ENCODE results near the gene LPP. TPM values are rescaled to one million over a fixed set of nuclear protein-coding genes. Genes with fewer than 3 reads are reported as not detected.

The LPP gene
- total and polyA plus RNA-seq, 2 of the 13 experiments (the other 11 are each of a cell fraction or from before 2014, with no cell fraction given) = 19.2 to 29.9 TPM

- FAIRE-seq = no peak
- Histone ChIP-seq H3K4me2 (ENCODE audit: low read depth, low read length) (no peak overlapping the region), H3K4me3 (replicated peaks in 1 of 3; ENCODE audit: insufficient read depth in 1 of 3, low read depth in 2 of 3, low read length in 3 of 3) (no peak overlapping the region), H3K36me3 (replicated peaks in 1 of 2; ENCODE audit: control insufficient read depth in 1 of 2, insufficient read depth in 2 of 2, low read length in 2 of 2) (peaks cover 0 to 2% of the 10 kb centered on the region in 2 experiments; a peak in 1 of 5 replicates), H3K27ac (ENCODE audit: extremely low read length, insufficient read depth, low read length) (no peak overlapping the region), H2AFZ (ENCODE audit: low read length) (no peak overlapping the region), H3K27me3 (ENCODE audit: control insufficient read depth in 1 of 2, insufficient read depth in 2 of 2, low read length in 2 of 2) (no peaks in the 10 kb centered on the region), H3K79me2 (ENCODE audit: insufficient read depth, low read length) (no peaks in the 10 kb centered on the region), H3K9me3 (ENCODE audit: low read length) (no peaks in the 10 kb centered on the region), H3K4me1 (ENCODE audit: insufficient read depth, low read length) (peaks cover 6% of the 10 kb centered on the region; the same call in 1 of the 2 replicates), H3K9ac (ENCODE audit: insufficient read depth, low read depth, low read length) (no peak overlapping the region), H4K20me1 (ENCODE audit: insufficient read depth, low read length) (no peaks in the 10 kb centered on the region)
- BruUV-seq (replicated peaks) = no TSS peak
- intact Hi-C loops (cut with micrococcal nuclease; ENCODE audit: unreplicated experiment) = no loop called here
- WGBS (ENCODE audit: low lambda C conversion rate) = 90% methylated on average over 2 of the region's 2 CpGs
- TF ChIP-seq ZSCAN30 (CRISPR knock-in tag; IDR thresholded peaks at IDR 0.05) (no peak), DNMT3B (CRISPR knock-in tag; conservative IDR thresholded peaks at IDR 0.05) (no peak), ZNF816 (CRISPR knock-in tag; IDR thresholded peaks at IDR 0.05; ENCODE audit: borderline replicate concordance) (no peak), MED13 (CRISPR knock-in tag; IDR thresholded peaks at IDR 0.05) (no peak), ZNF547 (CRISPR knock-in tag; IDR thresholded peaks at IDR 0.05) (no peak), HDAC1 (CRISPR knock-in tag; IDR thresholded peaks at IDR 0.05) (no peak), PHF8 (CRISPR knock-in tag; IDR thresholded peaks at IDR 0.05) (no peak), SRY (CRISPR knock-in tag; IDR thresholded peaks at IDR 0.05) (no peak), ZFP37 (CRISPR knock-in tag; IDR thresholded peaks at IDR 0.05; ENCODE audit: borderline replicate concordance) (no peak), HNRNPK (IDR thresholded peaks at IDR 0.05; ENCODE audit: low read depth, low read length, poor library complexity, severe bottlenecking) (no peak), ZSCAN9 (CRISPR knock-in tag; IDR thresholded peaks at IDR 0.05; ENCODE audit: borderline replicate concordance) (no peak), ZNF737 (CRISPR knock-in tag; IDR thresholded peaks at IDR 0.05; ENCODE audit: borderline replicate concordance) (no peak), POLR2G (IDR thresholded peaks at IDR 0.05; ENCODE audit: low read depth, low read length) (no peak), ZC3H13 (CRISPR knock-in tag; IDR thresholded peaks at IDR 0.05) (no peak), ZNF703 (CRISPR knock-in tag; IDR thresholded peaks at IDR 0.05; ENCODE audit: borderline replicate concordance) (no peak), SCMH1 (CRISPR knock-in tag; IDR thresholded peaks at IDR 0.05; ENCODE audit: borderline replicate concordance) (no peak), RBM39 (IDR thresholded peaks at IDR 0.05; ENCODE audit: low read depth, low read length, poor library complexity, severe bottlenecking) (no peak), HOXA7 (CRISPR knock-in tag; IDR thresholded peaks at IDR 0.05) (no peak), TFAP4 (IDR thresholded peaks at IDR 0.05; ENCODE audit: borderline replicate concordance, low read depth) (no peak)
- no peak for DNase-seq (ENCODE audit: low spot score)
- no peak for ATAC-seq
- ChIA-PET CTCF (ENCODE audit: low intra/inter-chr PET ratio, low total read pairs) (no interaction called here), POLR2A (no interaction called here)
- in situ Hi-C loops (cut with HindIII; ENCODE audit: extremely low pct_ligation_motif_present, low pct_unique_long_range_greater_than_20kb) = no loop called here
Observed at GRCh38 chr3:188782613-188783124, 628.7 kb downstream of the LPP start.
